A549 treated with RU486 at 1 μM for 4 hours (cell line): ENCODE results near the gene ADAMTS17. TPM values are rescaled to one million over a fixed set of nuclear protein-coding genes. Genes with fewer than 3 reads are reported as not detected.

ENCODE experiments used
- total RNA-seq: library from RNA; stranded (reverse); fragments of 200-300 nt; extraction: Qiagen RNA extraction; gene quantifications from 5 replicates; pipeline ENCODE4 v1.2.3, GENCODE V29; 2022; ENCODE audit warnings: low read depth

The ADAMTS17 gene
- 0.03 to 0.09 TPM (median 0.07 TPM) in 3 of 5 replicates, not detected in the others for total RNA-seq

GRCh38 chr15:100341750-100342560, at the start of gene ADAMTS17:
TSS of gene ADAMTS17 (minus strand) at chr15:100341975. CDS start at chr15:100341899, 76 bp downstream.

Other genes with a start within 250 kb of the ADAMTS17 start
- gene CERS3, start 187.0 kb upstream of the ADAMTS17 start, total RNA-seq, result not detected in 5 replicates